Tibial nerve (tissue), 4 donors: ENCODE results near the gene PEX3. TPM values are rescaled to one million over a fixed set of nuclear protein-coding genes. Genes with fewer than 3 reads are reported as not detected.

Source experiments
- DNase-seq, 2 donors: peaks; one replicate each; pipeline ENCODE4 v3.0.0-alpha.2; 2019; ENCODE audit warnings: low spot score in 2 of 2
- H3K27ac ChIP-seq, 4 donors: fragments of 200-600 bp; sonication (generic) in 3 of 4; one replicate each; pipeline ENCODE4 v1.5.1; 2017 to 2019; ENCODE audit warnings: mild to moderate bottlenecking in 1 of 4
- H3K27me3 ChIP-seq, 2 donors: fragments of 200-600 bp; sonication (generic) in 1 of 2; one replicate each; pipeline versions ENCODE4 v1.5.1 to v1.6.0; 2017 to 2019
- H3K36me3 ChIP-seq, 3 donors: fragments of 200-600 bp; sonication (generic); one replicate each; pipeline ENCODE4 v1.5.1; 2018 to 2019
- H3K4me1 ChIP-seq, 4 donors: fragments of 200-600 bp; sonication (generic) in 3 of 4; one replicate each; pipeline ENCODE4 v1.5.1; 2017 to 2019
- H3K4me3 ChIP-seq, 4 donors: fragments of 200-600 bp; sonication (generic) in 3 of 4; one replicate each; pipeline ENCODE4 v1.5.1; 2017 to 2019; ENCODE audit warnings: mild to moderate bottlenecking in 1 of 4, moderate library complexity in 1 of 4
- H3K9me3 ChIP-seq, 4 donors: fragments of 200-600 bp; sonication (generic) in 3 of 4; one replicate each; pipeline ENCODE4 v1.5.1; 2017 to 2019
- EP300 ChIP-seq, 2 donors: sonication (generic); formaldehyde crosslinking; IDR thresholded peaks; one replicate each; pipeline ENCODE4 v1.6.1; 2017; ENCODE audit warnings: antibody characterized with exemption in 2 of 2, mild to moderate bottlenecking in 1 of 2
- POLR2A ChIP-seq, 2 donors: fragments of 450-650 bp; IDR thresholded peaks; one replicate each; pipeline ENCODE4 v1.6.1; 2017; ENCODE audit warnings: antibody characterized with exemption in 2 of 2, mild to moderate bottlenecking in 2 of 2, moderate library complexity in 2 of 2
- WGBS, 2 donors: methylation state at CpG; one replicate each; pipeline ENCODE4 v1.1.5; 2018; 5-methylcytosine and 5-hydroxymethylcytosine counted together
- total RNA-seq, 4 donors: library from RNA; depleted of rRNA; stranded (reverse); fragments of >200 nt; gene quantifications; one replicate each; pipeline ENCODE4 v1.1.0, GENCODE V29; 2016
- TF ChIP-seq, protein P1 (sequence below), 5 experiments: fragments of 200-600 bp in 3 of 5; fragments of 450-650 bp in 2 of 5; sonication (generic) in 3 of 5; IDR thresholded peaks; one replicate each; pipeline ENCODE4 v1.5.1; 2016 to 2019; ENCODE audit warnings: antibody characterized with exemption in 5 of 5, mild to moderate bottlenecking in 3 of 5, moderate library complexity in 2 of 5

PEX3 gene
- total RNA-seq, 4 donors from 2014 or later = 9.0 to 20.6 (median 13.7) TPM

DNA sequence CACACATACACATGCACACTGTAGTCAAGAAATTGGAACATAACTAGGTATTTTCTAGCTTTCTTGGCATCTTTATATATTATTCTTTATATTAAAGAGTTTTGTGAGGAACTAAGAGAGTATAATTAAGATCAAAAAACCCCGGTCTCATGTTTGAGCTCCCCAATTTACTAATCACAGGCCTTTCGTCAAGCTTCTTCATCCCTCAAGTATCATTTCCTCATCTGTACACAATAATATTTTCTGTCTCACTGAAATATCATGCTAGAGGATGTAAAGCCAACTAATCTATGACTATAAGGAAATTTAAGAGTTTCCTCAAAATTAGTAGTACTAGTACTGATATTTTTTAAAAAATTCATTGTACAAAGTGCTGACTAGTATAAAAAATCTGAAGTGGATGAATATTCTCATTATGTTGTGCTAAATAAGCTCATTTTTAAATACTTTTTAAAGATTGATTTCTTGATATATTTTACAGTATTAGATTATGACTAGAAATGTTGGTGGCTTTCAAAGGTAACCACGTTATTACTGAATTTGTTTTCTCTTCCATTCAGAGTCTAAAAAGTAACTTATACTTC lies 28.0 kb downstream of the PEX3 start:
- Histone ChIP-seq H3K9me3 (no peaks in the 10 kb centered on the region), H3K27me3 (no peaks in the 10 kb centered on the region), H3K36me3 (peaks cover 0 to 54% (median 0%) of the 10 kb centered on the region in 3 donors), H3K4me3 (no peak overlapping the region), H3K4me1 (no peaks in the 10 kb centered on the region), H3K27ac (no peak overlapping the region)
- 93 to 94% methylated on average over 3 of the region's 3 CpGs for WGBS, 2 donors
- no peak for TF ChIP-seq POLR2A (IDR thresholded peaks at IDR 0.05)
- no peak for TF ChIP-seq EP300 (IDR thresholded peaks at IDR 0.05)
- TF ChIP-seq, protein P1, sequence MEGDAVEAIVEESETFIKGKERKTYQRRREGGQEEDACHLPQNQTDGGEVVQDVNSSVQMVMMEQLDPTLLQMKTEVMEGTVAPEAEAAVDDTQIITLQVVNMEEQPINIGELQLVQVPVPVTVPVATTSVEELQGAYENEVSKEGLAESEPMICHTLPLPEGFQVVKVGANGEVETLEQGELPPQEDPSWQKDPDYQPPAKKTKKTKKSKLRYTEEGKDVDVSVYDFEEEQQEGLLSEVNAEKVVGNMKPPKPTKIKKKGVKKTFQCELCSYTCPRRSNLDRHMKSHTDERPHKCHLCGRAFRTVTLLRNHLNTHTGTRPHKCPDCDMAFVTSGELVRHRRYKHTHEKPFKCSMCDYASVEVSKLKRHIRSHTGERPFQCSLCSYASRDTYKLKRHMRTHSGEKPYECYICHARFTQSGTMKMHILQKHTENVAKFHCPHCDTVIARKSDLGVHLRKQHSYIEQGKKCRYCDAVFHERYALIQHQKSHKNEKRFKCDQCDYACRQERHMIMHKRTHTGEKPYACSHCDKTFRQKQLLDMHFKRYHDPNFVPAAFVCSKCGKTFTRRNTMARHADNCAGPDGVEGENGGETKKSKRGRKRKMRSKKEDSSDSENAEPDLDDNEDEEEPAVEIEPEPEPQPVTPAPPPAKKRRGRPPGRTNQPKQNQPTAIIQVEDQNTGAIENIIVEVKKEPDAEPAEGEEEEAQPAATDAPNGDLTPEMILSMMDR (IDR thresholded peaks at IDR 0.05) = no peak
- no peak for DNase-seq

DNA sequence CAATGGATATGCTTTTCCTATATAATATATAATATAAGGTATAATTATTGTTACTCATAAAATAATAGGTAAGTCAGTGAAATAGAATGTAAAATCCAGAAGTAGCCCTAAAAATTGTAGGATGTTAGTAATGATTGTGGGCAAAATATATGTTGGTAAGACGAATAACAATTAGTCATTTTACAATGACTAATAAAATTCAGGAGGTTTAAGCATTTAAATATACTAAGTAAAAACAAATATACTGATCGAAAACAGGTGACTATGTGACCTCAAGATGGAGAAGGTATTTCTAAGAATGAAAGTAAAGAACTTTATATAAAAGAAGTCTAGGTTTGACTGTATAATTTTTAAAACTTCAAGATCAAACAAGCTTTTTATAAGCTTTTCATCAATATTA lies 32.0 kb downstream of the PEX3 start:
- WGBS, 2 donors = 93 to 96% methylated on average over 2 of the region's 2 CpGs
- no peak overlapping the region for H3K27ac ChIP-seq
- DNase-seq = no peak

DNA sequence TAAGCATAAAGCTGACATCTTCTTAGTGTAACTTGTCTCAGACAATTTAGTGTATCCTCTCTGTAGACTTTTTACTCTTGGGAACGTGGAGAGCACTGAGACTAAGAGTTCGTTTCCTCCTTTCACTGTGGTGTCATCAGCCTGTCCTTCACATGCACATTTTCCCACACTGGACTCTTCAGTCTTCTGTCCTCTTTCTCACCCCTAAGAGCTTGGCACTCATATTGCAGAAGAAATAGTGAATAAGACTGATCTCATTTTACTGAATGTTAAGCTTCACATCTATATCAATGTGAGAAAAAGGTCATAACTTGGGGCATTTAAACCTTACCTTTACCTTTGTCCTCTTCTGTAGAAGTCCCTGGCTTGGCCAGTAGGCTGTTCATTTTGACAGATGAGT lies 35.4 kb downstream of the PEX3 start:
- H3K9me3 ChIP-seq = no peaks in the 10 kb centered on the region
- no peak for TF ChIP-seq EP300 (IDR thresholded peaks at IDR 0.05)
- TF ChIP-seq, protein P1 (IDR thresholded peaks at IDR 0.05) = no peak
- no peak for TF ChIP-seq POLR2A (IDR thresholded peaks at IDR 0.05)
- DNase-seq = no peak
- 88 to 89% methylated on average over 2 of the region's 2 CpGs for WGBS, 2 donors
- no peaks in the 10 kb centered on the region for H3K27me3 ChIP-seq
- no peaks in the 10 kb centered on the region for H3K4me1 ChIP-seq
- H3K27ac ChIP-seq = no peak overlapping the region
- no peak overlapping the region for H3K4me3 ChIP-seq
- no peaks in the 10 kb centered on the region for H3K36me3 ChIP-seq

More for the DNA sequence above, 32.0 kb downstream of the PEX3 start:
- TF ChIP-seq, protein P1 (IDR thresholded peaks at IDR 0.05) = no peak
- TF ChIP-seq POLR2A (IDR thresholded peaks at IDR 0.05) (no peak), EP300 (IDR thresholded peaks at IDR 0.05) (no peak)
- Histone ChIP-seq H3K27me3 (no peaks in the 10 kb centered on the region), H3K4me1 (no peaks in the 10 kb centered on the region), H3K4me3 (no peak overlapping the region), H3K36me3 (peaks cover 0 to 13% (median 0%) of the 10 kb centered on the region in 3 donors), H3K9me3 (no peaks in the 10 kb centered on the region)

DNA sequence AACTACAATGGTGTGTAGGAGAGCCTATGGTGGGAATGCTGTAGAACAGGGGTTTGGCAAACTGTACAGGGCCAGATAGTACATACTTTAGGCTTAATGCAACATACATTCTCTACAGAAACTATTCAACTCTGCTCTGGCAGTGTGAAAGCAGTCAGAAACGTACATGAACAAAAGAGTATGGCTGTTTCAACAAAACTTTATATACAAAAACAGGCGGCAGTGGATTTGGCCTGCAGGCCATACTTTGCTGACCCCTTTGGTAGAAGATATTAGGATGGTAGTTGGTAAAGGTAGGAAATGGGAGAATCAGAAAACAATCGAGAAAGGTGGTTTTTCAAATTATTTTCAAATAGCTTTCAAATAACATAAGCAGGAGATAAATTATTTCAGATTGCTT lies 36.1 kb downstream of the PEX3 start:
- TF ChIP-seq POLR2A (IDR thresholded peaks at IDR 0.05) (no peak), EP300 (IDR thresholded peaks at IDR 0.05) (no peak)
- TF ChIP-seq, protein P1 (IDR thresholded peaks at IDR 0.05) = no peak
- no peak overlapping the region for H3K27ac ChIP-seq
- no peaks in the 10 kb centered on the region for H3K27me3 ChIP-seq
- DNase-seq = no peak
- no peaks in the 10 kb centered on the region for H3K9me3 ChIP-seq
- 85 to 91% methylated on average over 3 of the region's 3 CpGs for WGBS, 2 donors
- no peaks in the 10 kb centered on the region for H3K36me3 ChIP-seq
- no peaks in the 10 kb centered on the region for H3K4me1 ChIP-seq
- H3K4me3 ChIP-seq = no peak overlapping the region

DNA sequence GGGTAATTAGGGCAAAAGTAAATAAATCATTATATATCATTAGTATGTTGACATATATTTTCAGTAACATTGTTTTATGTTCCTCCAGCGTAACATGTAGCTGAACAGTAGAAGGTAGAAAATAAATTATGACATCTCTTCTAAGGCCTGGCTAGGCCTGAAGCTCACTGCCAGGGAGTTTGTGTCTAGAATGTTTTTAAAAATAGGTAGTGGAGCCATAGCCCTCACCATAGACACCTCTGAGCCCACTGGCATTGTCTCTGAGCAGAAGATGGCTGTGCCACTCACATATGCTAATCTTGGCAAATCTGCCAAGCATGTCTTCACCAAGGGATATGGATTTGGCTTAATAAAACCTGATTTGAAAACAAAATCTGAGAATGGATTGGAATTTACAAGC lies 39.6 kb downstream of the PEX3 start:
- Histone ChIP-seq H3K9me3 (no peaks in the 10 kb centered on the region), H3K27ac (no peak overlapping the region), H3K36me3 (peaks cover 0 to 24% (median 0%) of the 10 kb centered on the region in 3 donors), H3K27me3 (no peaks in the 10 kb centered on the region), H3K4me1 (no peaks in the 10 kb centered on the region), H3K4me3 (no peak overlapping the region)
- no peak for DNase-seq
- TF ChIP-seq, protein P1 (IDR thresholded peaks at IDR 0.05) = no peak
- no peak for TF ChIP-seq EP300 (IDR thresholded peaks at IDR 0.05)
- TF ChIP-seq POLR2A (IDR thresholded peaks at IDR 0.05) = no peak
- 98 to 100% methylated on average over 1 of the region's 1 CpG for WGBS, 2 donors
